ENCODE measurements around the gene RPS15. TPM values are rescaled to one million over a fixed set of nuclear protein-coding genes. Genes with fewer than 3 reads are reported as not detected.

RPS15 gene
- total RNA-seq, 6 experiments from 2014 or later, result 1,047 to 1,358 (median 1,277) TPM

- no peaks in the 10 kb centered on the region for H3K9me3 Mint-ChIP-seq
- peak overlapping the region; percentile 30; the same call in 1 of the 2 replicates for H3K4me3 Mint-ChIP-seq
- H3K27me3 Mint-ChIP-seq (ENCODE audit: insufficient read depth), result peaks cover 24% of the 10 kb centered on the region
- no peak for DNase-seq
- TF ChIP-seq CTCF (IDR thresholded peaks at IDR 0.05), result no peak
- peaks cover 23% of the 10 kb centered on the region for H3K4me1 Mint-ChIP-seq (ENCODE audit: low read depth)
- H3K27ac Mint-ChIP-seq, result peak overlapping the region; percentile 18; the same call in 1 of the 2 replicates
- peaks cover 30% of the 10 kb centered on the region for H3K36me3 Mint-ChIP-seq (ENCODE audit: low read depth)
Observed at GRCh38 chr19:1441677-1442438, 3.7 kb downstream of the RPS15 start.

GRCh38 chr19:1445185-1445931 is 7.2 kb downstream of the RPS15 start:
- TF ChIP-seq CTCF (IDR thresholded peaks at IDR 0.05), result peak; percentile 94
- peaks cover 13% of the 10 kb centered on the region; the same call in 1 of the 2 replicates for H3K36me3 Mint-ChIP-seq (ENCODE audit: low read depth)
- DNase-seq, result peak; percentile 39

GRCh38 chr19:1445932-1446712 is 7.9 kb downstream of the RPS15 start:
- Mint-ChIP-seq H3K4me3 (no peak overlapping the region; the same call in 1 of the 2 replicates), H3K9me3 (no peaks in the 10 kb centered on the region; the same call in 1 of the 2 replicates), H3K4me1 (ENCODE audit: low read depth) (peaks cover 12% of the 10 kb centered on the region; the same call in 1 of the 2 replicates), H3K27me3 (ENCODE audit: insufficient read depth) (peaks cover 25% of the 10 kb centered on the region), H3K36me3 (ENCODE audit: low read depth) (peaks cover 13% of the 10 kb centered on the region; the same call in 1 of the 2 replicates), H3K27ac (no peak overlapping the region)
- no peak for TF ChIP-seq CTCF (IDR thresholded peaks at IDR 0.05)
- DNase-seq, result no peak

More at GRCh38 chr19:1445185-1445931, 7.2 kb downstream of the RPS15 start:
- Mint-ChIP-seq H3K4me1 (ENCODE audit: low read depth) (peaks cover 12% of the 10 kb centered on the region; the same call in 1 of the 2 replicates), H3K9me3 (no peaks in the 10 kb centered on the region; the same call in 1 of the 2 replicates), H3K27me3 (ENCODE audit: insufficient read depth) (peaks cover 19% of the 10 kb centered on the region), H3K4me3 (peak overlapping the region; percentile 41), H3K27ac (no peak overlapping the region)

- Mint-ChIP-seq H3K9me3 (no peaks in the 10 kb centered on the region; the same call in 1 of the 2 replicates), H3K27ac (no peak overlapping the region), H3K27me3 (ENCODE audit: insufficient read depth) (peaks cover 31% of the 10 kb centered on the region), H3K4me3 (peak overlapping the region; percentile 37; the same call in 1 of the 2 replicates), H3K36me3 (ENCODE audit: low read depth) (peaks cover 9% of the 10 kb centered on the region; the same call in 1 of the 2 replicates), H3K4me1 (ENCODE audit: low read depth) (peaks cover 10% of the 10 kb centered on the region; the same call in 1 of the 2 replicates)
- no peak for TF ChIP-seq CTCF (IDR thresholded peaks at IDR 0.05)
- no peak for DNase-seq
Observed at GRCh38 chr19:1446713-1447481, 8.7 kb downstream of the RPS15 start.
